AG09309 (cell line): ENCODE measurements around the gene NRXN3.

Experiments
- DNase-seq: peaks from one replicate; pipeline ENCODE4 v3.0.0-alpha.2; 2010; ENCODE audit warnings: low read depth
- H3K4me3 ChIP-seq: 2 replicates; pipeline ENCODE4 v1.5.1; 2011; ENCODE audit warnings: mild to moderate bottlenecking, low read depth, low read length, moderate library complexity; ENCODE audit not compliant: control insufficient read depth
- TF ChIP-seq, protein P1 (sequence below): IDR thresholded peaks from 2 replicates; pipeline ENCODE4 v1.5.1; 2011; ENCODE audit warnings: mild to moderate bottlenecking, low read depth, low read length, inconsistent platforms; ENCODE audit not compliant: insufficient read depth, control insufficient read depth; ENCODE audit errors: missing control alignments

NRXN3 gene

DNA sequence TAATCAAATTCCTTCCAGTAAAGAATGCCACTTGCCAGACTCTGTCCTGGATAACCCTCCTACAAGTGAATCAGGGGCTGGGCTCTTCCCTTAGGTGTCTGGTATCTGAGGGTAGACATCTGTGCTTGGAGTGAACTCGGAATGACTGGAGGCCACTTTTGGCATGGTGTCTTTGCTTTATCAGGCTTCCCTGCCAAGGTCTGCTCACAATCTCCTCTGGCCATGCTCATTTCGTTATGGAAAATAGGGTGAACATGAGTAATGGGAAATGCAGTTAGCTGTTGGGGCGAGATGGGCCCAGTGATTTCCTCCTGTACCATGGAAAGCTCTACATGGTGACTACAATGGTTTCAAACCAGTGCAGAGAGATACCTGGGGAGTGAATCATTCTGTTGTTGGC is 212.9 kb downstream of the NRXN3 start:
- no peak overlapping the region for H3K4me3 ChIP-seq
- TF ChIP-seq, protein P1, sequence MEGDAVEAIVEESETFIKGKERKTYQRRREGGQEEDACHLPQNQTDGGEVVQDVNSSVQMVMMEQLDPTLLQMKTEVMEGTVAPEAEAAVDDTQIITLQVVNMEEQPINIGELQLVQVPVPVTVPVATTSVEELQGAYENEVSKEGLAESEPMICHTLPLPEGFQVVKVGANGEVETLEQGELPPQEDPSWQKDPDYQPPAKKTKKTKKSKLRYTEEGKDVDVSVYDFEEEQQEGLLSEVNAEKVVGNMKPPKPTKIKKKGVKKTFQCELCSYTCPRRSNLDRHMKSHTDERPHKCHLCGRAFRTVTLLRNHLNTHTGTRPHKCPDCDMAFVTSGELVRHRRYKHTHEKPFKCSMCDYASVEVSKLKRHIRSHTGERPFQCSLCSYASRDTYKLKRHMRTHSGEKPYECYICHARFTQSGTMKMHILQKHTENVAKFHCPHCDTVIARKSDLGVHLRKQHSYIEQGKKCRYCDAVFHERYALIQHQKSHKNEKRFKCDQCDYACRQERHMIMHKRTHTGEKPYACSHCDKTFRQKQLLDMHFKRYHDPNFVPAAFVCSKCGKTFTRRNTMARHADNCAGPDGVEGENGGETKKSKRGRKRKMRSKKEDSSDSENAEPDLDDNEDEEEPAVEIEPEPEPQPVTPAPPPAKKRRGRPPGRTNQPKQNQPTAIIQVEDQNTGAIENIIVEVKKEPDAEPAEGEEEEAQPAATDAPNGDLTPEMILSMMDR = no peak
- DNase-seq = no peak

DNA sequence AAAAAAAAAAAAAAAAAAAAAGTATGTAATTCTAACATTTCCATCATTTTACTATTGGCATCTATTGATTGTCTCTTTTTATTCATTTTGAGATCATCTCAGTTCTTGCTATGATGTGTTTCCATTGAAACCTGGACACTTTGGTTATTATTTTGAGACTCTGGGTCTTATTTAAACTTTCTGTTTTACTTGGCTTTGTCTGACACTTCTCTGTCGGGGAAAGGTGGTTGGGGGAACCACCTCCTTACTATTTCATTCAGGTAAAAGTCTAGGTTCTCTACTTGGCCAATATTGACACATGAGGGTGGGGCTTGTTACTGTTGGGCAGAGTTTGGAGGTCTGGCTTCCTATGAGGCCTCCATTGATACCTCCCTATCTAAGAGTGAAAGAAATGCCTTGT is 228.0 kb downstream of the NRXN3 start:
- DNase-seq = no peak
- H3K4me3 ChIP-seq = no peak overlapping the region
- TF ChIP-seq, protein P1 = no peak

DNA sequence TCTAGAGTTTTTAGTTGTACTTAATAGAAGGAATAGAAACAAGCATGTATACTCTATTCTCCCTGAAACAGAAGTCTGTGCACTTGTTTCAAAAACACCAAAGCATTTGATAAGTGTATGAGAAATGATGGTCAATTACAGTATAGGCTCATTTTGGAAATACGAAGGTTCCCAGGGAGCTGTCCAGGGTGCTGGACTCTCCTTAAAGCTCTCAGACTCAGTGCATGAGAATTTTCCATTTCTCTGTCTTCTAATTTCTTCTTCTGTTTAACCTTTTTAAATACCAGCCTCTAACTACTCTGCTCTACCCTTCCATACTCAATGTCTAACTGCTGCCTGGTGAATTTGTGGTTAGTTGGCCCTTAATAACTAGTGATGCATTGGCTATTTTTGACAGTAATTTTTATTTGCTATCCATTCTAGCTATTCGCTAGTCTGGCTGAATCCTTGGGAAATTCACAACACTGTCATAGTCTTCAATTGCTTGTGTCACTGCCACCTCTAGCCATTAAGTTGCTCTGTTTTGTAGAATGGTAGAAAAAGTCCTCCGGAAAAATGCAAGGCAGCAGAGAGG is 229.2 kb downstream of the NRXN3 start:
- TF ChIP-seq, protein P1 = no peak
- DNase-seq = no peak
- no peak overlapping the region for H3K4me3 ChIP-seq

DNA sequence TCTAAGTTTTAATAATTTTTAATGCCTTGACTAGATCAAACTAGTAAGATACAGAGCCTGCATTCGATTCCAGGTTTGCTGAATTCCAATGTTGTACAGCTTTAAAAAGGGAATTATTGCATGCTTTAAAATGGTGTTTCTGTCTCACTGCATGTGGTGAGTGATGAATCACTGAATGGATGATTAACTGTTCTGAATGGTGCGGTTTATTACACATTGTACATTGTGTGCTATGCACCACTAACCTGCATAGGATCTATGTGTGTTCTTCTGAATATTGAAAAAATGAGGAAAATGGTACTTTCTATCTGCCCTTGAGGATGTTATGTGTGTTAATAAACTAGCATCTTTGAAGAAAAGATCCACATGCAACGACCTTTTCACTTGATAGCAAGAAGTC is 231.7 kb downstream of the NRXN3 start:
- no peak for DNase-seq
- TF ChIP-seq, protein P1 = no peak
- H3K4me3 ChIP-seq = no peak overlapping the region

DNA sequence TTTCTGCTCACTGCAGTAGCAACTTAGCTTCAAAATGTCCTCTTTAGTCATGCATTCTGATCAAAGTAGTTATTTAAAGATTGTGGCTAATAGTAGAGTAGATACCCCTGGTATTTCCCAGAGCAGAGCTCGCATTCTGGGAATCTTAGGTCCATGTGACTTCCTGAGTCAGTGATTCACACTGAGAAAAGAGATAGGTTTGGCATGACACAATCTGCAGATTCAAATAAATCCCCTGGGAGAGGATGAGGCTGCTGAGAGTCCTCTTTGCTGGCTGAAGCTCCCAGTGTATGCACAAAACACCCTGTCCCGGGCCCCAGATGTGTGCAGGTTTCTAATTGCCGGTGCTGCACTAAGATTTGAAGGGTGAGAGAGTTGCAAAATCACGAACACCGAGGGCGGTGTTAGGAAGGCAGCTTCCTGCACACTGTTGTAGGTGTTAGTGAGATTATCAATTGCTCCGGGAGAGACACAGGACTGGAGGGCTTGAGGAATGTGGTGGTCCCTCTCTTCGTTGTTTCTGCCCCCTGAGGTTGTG is 233.2 kb downstream of the NRXN3 start:
- H3K4me3 ChIP-seq = no peak overlapping the region
- no peak for DNase-seq
- TF ChIP-seq, protein P1 = no peak

DNA sequence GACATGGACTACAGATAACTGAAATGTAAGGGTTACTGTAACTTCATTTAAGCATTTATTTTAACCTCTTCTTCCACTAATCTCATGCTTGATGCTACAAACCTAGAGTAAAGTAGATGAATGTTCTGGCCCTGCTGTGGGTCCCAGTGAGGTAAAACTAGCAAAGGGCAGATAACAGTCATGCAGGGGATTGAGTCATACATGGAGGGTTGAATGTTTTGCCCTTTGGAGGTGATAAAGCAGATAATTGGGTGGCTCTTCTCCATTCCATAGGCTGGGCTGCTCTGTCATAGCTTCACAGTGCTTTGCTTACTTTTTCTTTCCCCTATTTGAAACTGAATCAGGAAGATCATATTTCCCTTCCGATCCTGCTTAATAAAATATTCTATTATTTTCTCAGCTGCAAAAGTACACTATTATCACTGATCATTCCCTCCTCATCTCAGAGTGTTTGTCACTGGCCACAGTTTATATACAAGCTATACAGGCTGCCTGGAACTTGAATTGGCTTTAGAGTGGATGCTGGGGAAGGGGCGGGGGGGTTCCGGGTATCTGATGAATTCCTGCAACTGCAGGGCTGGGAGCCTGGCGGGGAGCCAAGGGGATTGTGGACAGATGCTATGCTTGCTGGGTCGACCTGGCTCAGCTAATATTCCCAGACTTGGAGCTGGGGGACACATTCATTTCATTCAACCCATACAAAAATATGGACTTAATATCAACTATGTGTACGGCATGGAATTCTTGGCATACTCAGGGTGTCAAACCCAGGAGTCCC is 235.1 kb downstream of the NRXN3 start:
- DNase-seq = no peak
- TF ChIP-seq, protein P1 = no peak
- no peak overlapping the region for H3K4me3 ChIP-seq
